Measurements from ENCODE around the gene SLC41A1.
A peak's percentile ranks its signal among the peaks of the same experiment; 100 is the strongest.

DNA sequence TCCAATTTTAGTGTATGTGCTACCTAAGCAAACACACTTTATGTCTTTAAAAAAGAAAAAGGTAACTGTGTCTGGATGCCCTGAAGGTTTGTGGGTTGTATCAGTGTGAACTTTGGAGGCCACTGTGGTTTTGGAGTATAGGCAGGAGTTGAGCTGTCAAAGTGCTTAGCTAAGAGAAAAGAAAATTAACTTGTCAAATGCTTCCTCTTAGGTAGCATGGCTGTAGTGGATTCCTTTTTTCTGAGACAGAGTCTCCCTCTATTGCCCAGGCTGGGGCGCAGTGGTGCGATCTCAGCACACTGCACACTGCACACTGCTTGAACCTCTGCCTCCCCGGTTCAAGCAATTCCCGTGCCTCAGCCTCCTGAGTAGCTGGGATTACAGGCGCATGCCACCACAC lies 11.2 kb upstream of the SLC41A1 start:
- no peak for TF ChIP-seq CREB1 (CRISPR knock-in tag; IDR thresholded peaks at IDR 0.05; ENCODE audit: low read depth)
- TF ChIP-seq EZH2 (IDR thresholded peaks at IDR 0.05; ENCODE audit: low read depth, unreplicated experiment), result no peak
- TF ChIP-seq, protein P1, sequence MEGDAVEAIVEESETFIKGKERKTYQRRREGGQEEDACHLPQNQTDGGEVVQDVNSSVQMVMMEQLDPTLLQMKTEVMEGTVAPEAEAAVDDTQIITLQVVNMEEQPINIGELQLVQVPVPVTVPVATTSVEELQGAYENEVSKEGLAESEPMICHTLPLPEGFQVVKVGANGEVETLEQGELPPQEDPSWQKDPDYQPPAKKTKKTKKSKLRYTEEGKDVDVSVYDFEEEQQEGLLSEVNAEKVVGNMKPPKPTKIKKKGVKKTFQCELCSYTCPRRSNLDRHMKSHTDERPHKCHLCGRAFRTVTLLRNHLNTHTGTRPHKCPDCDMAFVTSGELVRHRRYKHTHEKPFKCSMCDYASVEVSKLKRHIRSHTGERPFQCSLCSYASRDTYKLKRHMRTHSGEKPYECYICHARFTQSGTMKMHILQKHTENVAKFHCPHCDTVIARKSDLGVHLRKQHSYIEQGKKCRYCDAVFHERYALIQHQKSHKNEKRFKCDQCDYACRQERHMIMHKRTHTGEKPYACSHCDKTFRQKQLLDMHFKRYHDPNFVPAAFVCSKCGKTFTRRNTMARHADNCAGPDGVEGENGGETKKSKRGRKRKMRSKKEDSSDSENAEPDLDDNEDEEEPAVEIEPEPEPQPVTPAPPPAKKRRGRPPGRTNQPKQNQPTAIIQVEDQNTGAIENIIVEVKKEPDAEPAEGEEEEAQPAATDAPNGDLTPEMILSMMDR (conservative IDR thresholded peaks at IDR 0.05; ENCODE audit: low read depth in 2 of 2), result 0 out of 4 replicates have a peak, but pooled peaks of 1 of the 2 experiments have one; percentile 4
- TF ChIP-seq, protein P2, sequence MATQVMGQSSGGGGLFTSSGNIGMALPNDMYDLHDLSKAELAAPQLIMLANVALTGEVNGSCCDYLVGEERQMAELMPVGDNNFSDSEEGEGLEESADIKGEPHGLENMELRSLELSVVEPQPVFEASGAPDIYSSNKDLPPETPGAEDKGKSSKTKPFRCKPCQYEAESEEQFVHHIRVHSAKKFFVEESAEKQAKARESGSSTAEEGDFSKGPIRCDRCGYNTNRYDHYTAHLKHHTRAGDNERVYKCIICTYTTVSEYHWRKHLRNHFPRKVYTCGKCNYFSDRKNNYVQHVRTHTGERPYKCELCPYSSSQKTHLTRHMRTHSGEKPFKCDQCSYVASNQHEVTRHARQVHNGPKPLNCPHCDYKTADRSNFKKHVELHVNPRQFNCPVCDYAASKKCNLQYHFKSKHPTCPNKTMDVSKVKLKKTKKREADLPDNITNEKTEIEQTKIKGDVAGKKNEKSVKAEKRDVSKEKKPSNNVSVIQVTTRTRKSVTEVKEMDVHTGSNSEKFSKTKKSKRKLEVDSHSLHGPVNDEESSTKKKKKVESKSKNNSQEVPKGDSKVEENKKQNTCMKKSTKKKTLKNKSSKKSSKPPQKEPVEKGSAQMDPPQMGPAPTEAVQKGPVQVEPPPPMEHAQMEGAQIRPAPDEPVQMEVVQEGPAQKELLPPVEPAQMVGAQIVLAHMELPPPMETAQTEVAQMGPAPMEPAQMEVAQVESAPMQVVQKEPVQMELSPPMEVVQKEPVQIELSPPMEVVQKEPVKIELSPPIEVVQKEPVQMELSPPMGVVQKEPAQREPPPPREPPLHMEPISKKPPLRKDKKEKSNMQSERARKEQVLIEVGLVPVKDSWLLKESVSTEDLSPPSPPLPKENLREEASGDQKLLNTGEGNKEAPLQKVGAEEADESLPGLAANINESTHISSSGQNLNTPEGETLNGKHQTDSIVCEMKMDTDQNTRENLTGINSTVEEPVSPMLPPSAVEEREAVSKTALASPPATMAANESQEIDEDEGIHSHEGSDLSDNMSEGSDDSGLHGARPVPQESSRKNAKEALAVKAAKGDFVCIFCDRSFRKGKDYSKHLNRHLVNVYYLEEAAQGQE (IDR thresholded peaks at IDR 0.05; ENCODE audit: unreplicated experiment), result no peak
- TF ChIP-seq, protein P3, sequence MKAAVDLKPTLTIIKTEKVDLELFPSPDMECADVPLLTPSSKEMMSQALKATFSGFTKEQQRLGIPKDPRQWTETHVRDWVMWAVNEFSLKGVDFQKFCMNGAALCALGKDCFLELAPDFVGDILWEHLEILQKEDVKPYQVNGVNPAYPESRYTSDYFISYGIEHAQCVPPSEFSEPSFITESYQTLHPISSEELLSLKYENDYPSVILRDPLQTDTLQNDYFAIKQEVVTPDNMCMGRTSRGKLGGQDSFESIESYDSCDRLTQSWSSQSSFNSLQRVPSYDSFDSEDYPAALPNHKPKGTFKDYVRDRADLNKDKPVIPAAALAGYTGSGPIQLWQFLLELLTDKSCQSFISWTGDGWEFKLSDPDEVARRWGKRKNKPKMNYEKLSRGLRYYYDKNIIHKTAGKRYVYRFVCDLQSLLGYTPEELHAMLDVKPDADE (IDR thresholded peaks at IDR 0.05), result no peak
